SK-N-SH (cell line): ENCODE data around the gene DMAP1. TPM values are rescaled to one million over a fixed set of nuclear protein-coding genes. Genes with fewer than 3 reads are reported as not detected.

Source experiments
- CTCF ChIA-PET: fragments of 300-600, 350-600 bp; formaldehyde crosslinking; extraction: SDS; loops from one replicate; lab custom pipeline; 2021; lab: Yijun Ruan, JAX
- POLR2A ChIA-PET: fragments of 350-600 bp; sonication (Branson Sonifier 250); formaldehyde crosslinking; extraction: SDS; loops from one replicate; lab custom pipeline; 2020; ENCODE audit warnings: antibody characterized with exemption, inconsistent platforms; lab: Yijun Ruan, JAX
- DNase-seq: peaks from one replicate; pipeline ENCODE4 v3.0.0; 2012
- H2AFZ ChIP-seq: fragments of 200-600 bp; sonication (generic); 2 replicates; pipeline ENCODE4 v1.8.1; 2016; ENCODE audit warnings: antibody characterized with exemption, mild to moderate bottlenecking, low read depth
- H3F3A ChIP-seq: fragments of 200-600 bp; sonication (generic); replicated peaks from 2 replicates; pipeline ENCODE3; 2016; ENCODE audit warnings: antibody characterized with exemption, mild to moderate bottlenecking; ENCODE audit not compliant: insufficient read depth
- H3K27ac ChIP-seq, 2 experiments: fragments of 200-500 bp in 1 of 2; fragments of 200-600 bp in 1 of 2; sonication (Bioruptor generic) in 1 of 2; sonication (generic), shearing (Covaris generic) in 1 of 2; 2 replicates each; pipeline versions ENCODE4 v1.5.1 to v1.6.1; 2014 to 2016; ENCODE audit warnings: low read depth in 2 of 2, inconsistent platforms in 1 of 2, low read length in 1 of 2, mild to moderate bottlenecking in 1 of 2, mixed read lengths in 1 of 2
- H3K27me3 ChIP-seq: fragments of 200-600 bp; sonication (generic), shearing (Covaris generic); 2 replicates; pipeline ENCODE4 v1.6.1; 2016; ENCODE audit warnings: mixed run types; ENCODE audit not compliant: insufficient read depth
- H3K36me3 ChIP-seq, 2 experiments: fragments of 200-500 bp in 1 of 2; fragments of 200-600 bp in 1 of 2; sonication (Bioruptor generic) in 1 of 2; sonication (generic) in 1 of 2; replicated peaks in 1 of 2; 2 replicates each; pipeline versions ENCODE3 to v1.5.1; 2014 to 2016; ENCODE audit warnings: low read length in 1 of 2, mild to moderate bottlenecking in 1 of 2; ENCODE audit not compliant: insufficient read depth in 2 of 2, control insufficient read depth in 1 of 2
- H3K4me1 ChIP-seq, 2 experiments: fragments of 200-500 bp in 1 of 2; fragments of 200-600 bp in 1 of 2; sonication (Bioruptor generic) in 1 of 2; sonication (generic), shearing (Covaris generic) in 1 of 2; 2 replicates each; pipeline versions ENCODE4 v1.5.1 to v1.6.1; 2014 to 2016; ENCODE audit warnings: low read depth in 1 of 2, low read length in 1 of 2, mixed run types in 1 of 2; ENCODE audit not compliant: insufficient read depth in 2 of 2, control insufficient read depth in 1 of 2
- H3K4me2 ChIP-seq: fragments of 200-600 bp; sonication (generic), shearing (Covaris generic); 2 replicates; pipeline ENCODE4 v1.6.1; 2017; ENCODE audit warnings: mixed run types
- H3K4me3 ChIP-seq, 2 experiments: fragments of 200-500 bp in 1 of 2; fragments of 200-600 bp in 1 of 2; sonication (Bioruptor generic) in 1 of 2; sonication (generic), shearing (Covaris generic) in 1 of 2; 2 replicates each; pipeline versions ENCODE4 v1.5.1 to v1.8.1; 2014 to 2016; ENCODE audit warnings: low read depth in 2 of 2, inconsistent platforms in 1 of 2, low read length in 1 of 2, mild to moderate bottlenecking in 1 of 2, mixed read lengths in 1 of 2, moderate library complexity in 1 of 2
- H3K79me2 ChIP-seq: fragments of 200-600 bp; sonication (generic); 2 replicates; pipeline ENCODE4 v1.8.1; 2017; ENCODE audit warnings: mild to moderate bottlenecking; ENCODE audit not compliant: insufficient read depth
- H3K9ac ChIP-seq: fragments of 200-600 bp; sonication (generic); 2 replicates; pipeline ENCODE4 v1.6.1; 2017; ENCODE audit warnings: mixed run types
- H3K9me2 ChIP-seq: fragments of 200-600 bp; sonication (generic); 2 replicates; pipeline ENCODE4 v1.6.1; 2017; ENCODE audit warnings: mixed run types
- H3K9me3 ChIP-seq: fragments of 200-600 bp; sonication (generic); 2 replicates; pipeline ENCODE4 v1.6.1; 2017; ENCODE audit warnings: mixed run types, mild to moderate bottlenecking, moderate library complexity
- H4K20me1 ChIP-seq: fragments of 200-600 bp; sonication (generic); 2 replicates; pipeline ENCODE4 v1.6.1; 2017; ENCODE audit warnings: mild to moderate bottlenecking, mixed run types; ENCODE audit not compliant: insufficient read depth
- ELF1 ChIP-seq: IDR thresholded peaks from 2 replicates; pipeline ENCODE4 v1.4.0; 2012
- EP300 ChIP-seq, 2 experiments: IDR thresholded peaks; 2 replicates each; pipeline versions ENCODE4 v1.4.0 to v1.6.1; 2012; ENCODE audit warnings: borderline replicate concordance in 1 of 2, low read depth in 1 of 2, low read length in 1 of 2
- FOXJ3 ChIP-seq: sonication (generic); formaldehyde crosslinking; IDR thresholded peaks from 2 replicates; pipeline ENCODE4 v1.5.1; 2020; ENCODE audit warnings: mild to moderate bottlenecking, missing genetic modification reagents
- FOXM1 ChIP-seq: IDR thresholded peaks from 2 replicates; pipeline ENCODE4 v1.4.0; 2012; ENCODE audit warnings: low read depth, mild to moderate bottlenecking
- JUND ChIP-seq: IDR thresholded peaks from 2 replicates; pipeline ENCODE4 v1.4.0; 2012
- MAX ChIP-seq: IDR thresholded peaks from 2 replicates; pipeline ENCODE4 v1.4.0; 2012; ENCODE audit warnings: low read depth
- MXI1 ChIP-seq: IDR thresholded peaks from 2 replicates; pipeline ENCODE4 v1.6.1; 2012; ENCODE audit warnings: mild to moderate bottlenecking, low read depth, low read length, improper control_type of control experiment
- NFIC ChIP-seq: IDR thresholded peaks from 2 replicates; pipeline ENCODE4 v1.4.0; 2012; ENCODE audit warnings: borderline replicate concordance
- NRF1 ChIP-seq: IDR thresholded peaks from 2 replicates; pipeline ENCODE4 v1.6.1; 2012; ENCODE audit warnings: low read depth, mild to moderate bottlenecking, low read length
- POLR2AphosphoS5 ChIP-seq: IDR thresholded peaks from 2 replicates; pipeline ENCODE4 v1.6.1; 2012; ENCODE audit warnings: low read depth, low read length
- RCOR1 ChIP-seq: fragments of 150-350 bp; IDR thresholded peaks from 2 replicates; pipeline ENCODE4 v1.6.1; 2017; ENCODE audit warnings: antibody characterized with exemption, low read length
- SIN3A ChIP-seq: IDR thresholded peaks from 2 replicates; pipeline ENCODE4 v1.6.1; 2012; ENCODE audit warnings: low read depth, mild to moderate bottlenecking, low read length, moderate library complexity, borderline replicate concordance
- TAF1 ChIP-seq: IDR thresholded peaks from 2 replicates; pipeline ENCODE4 v1.6.1; 2012; ENCODE audit warnings: low read depth, mild to moderate bottlenecking, low read length, moderate library complexity, borderline replicate concordance
- TEAD4 ChIP-seq: IDR thresholded peaks from 2 replicates; pipeline ENCODE4 v1.4.0; 2012; ENCODE audit warnings: mild to moderate bottlenecking, borderline replicate concordance; ENCODE audit not compliant: insufficient read depth
- USF1 ChIP-seq: IDR thresholded peaks from 2 replicates; pipeline ENCODE4 v1.4.0; 2012; ENCODE audit warnings: low read depth, borderline replicate concordance
- YY1 ChIP-seq: IDR thresholded peaks from 2 replicates; pipeline ENCODE4 v1.4.0; 2012; ENCODE audit warnings: low read depth, mild to moderate bottlenecking
- WGBS: methylation state at CpG from one replicate; pipeline ENCODE4 v1.1.6; 2017; ENCODE audit warnings: low lambda C conversion rate; 5-methylcytosine and 5-hydroxymethylcytosine counted together
- polyA plus RNA-seq, 3 experiments: library from polyadenylated mRNA; depleted of rRNA; stranded (reverse); fragments of >200 nt; gene quantifications; 2 replicates each; pipeline ENCODE4 v1.2.3, GENCODE V29; 2012
- TF ChIP-seq, protein P1 (sequence below): fragments of 150-350 bp; IDR thresholded peaks from 2 replicates; pipeline ENCODE4 v1.6.1; 2017; ENCODE audit warnings: antibody characterized with exemption, low read length, low read depth, borderline replicate concordance
- TF ChIP-seq, protein P2 (sequence below): fragments of 200-600 bp; sonication (generic); IDR thresholded peaks from 2 replicates; pipeline ENCODE4 v1.6.1; 2017; ENCODE audit warnings: antibody characterized with exemption, mild to moderate bottlenecking, moderate library complexity

Gene DMAP1
- polyA plus RNA-seq, 1 of the 3 experiments (the other 2 are of a cell fraction) = 59.6 TPM

DNA sequence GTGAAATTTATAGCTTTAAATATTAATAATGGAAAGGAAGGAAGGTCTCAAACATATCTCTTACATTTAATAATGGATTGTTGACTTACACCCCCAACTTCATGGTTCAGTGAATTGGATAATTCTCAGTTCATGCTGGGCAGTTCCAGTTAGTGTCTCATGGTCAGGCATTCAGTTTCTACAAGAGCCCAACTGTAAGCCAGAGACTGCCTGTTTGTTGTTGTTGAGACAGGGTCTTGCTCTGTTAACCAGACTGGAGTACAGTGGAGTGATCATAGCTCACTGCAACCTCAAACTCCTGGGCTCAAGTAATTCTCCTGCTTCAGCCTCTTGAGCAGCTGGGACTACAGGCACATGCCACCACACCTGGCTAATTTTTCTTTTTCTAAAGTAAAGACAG is 5.0 kb upstream of the DMAP1 start:
- no peak for TF ChIP-seq TEAD4
- no peak for TF ChIP-seq USF1
- no peak for TF ChIP-seq MAX
- TF ChIP-seq, protein P1, sequence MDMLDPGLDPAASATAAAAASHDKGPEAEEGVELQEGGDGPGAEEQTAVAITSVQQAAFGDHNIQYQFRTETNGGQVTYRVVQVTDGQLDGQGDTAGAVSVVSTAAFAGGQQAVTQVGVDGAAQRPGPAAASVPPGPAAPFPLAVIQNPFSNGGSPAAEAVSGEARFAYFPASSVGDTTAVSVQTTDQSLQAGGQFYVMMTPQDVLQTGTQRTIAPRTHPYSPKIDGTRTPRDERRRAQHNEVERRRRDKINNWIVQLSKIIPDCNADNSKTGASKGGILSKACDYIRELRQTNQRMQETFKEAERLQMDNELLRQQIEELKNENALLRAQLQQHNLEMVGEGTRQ = no peak
- no peak for TF ChIP-seq NFIC
- TF ChIP-seq FOXM1 = no peak
- TF ChIP-seq NRF1 = no peak
- TF ChIP-seq TAF1 = no peak
- TF ChIP-seq POLR2AphosphoS5 = no peak
- TF ChIP-seq, protein P2, sequence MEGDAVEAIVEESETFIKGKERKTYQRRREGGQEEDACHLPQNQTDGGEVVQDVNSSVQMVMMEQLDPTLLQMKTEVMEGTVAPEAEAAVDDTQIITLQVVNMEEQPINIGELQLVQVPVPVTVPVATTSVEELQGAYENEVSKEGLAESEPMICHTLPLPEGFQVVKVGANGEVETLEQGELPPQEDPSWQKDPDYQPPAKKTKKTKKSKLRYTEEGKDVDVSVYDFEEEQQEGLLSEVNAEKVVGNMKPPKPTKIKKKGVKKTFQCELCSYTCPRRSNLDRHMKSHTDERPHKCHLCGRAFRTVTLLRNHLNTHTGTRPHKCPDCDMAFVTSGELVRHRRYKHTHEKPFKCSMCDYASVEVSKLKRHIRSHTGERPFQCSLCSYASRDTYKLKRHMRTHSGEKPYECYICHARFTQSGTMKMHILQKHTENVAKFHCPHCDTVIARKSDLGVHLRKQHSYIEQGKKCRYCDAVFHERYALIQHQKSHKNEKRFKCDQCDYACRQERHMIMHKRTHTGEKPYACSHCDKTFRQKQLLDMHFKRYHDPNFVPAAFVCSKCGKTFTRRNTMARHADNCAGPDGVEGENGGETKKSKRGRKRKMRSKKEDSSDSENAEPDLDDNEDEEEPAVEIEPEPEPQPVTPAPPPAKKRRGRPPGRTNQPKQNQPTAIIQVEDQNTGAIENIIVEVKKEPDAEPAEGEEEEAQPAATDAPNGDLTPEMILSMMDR = no peak
- Histone ChIP-seq H3K27me3 (no peaks in the 10 kb centered on the region), H3K79me2 (no peaks in the 10 kb centered on the region), H2AFZ (no peak overlapping the region), H3K27ac (no peak overlapping the region), H3K9me2 (no peaks in the 10 kb centered on the region), H3K9ac (no peak overlapping the region), H4K20me1 (no peaks in the 10 kb centered on the region), H3F3A (no peaks in the 10 kb centered on the region), H3K9me3 (no peaks in the 10 kb centered on the region), H3K4me3 (no peak overlapping the region), H3K36me3 (no peaks in the 10 kb centered on the region), H3K4me1 (peaks cover 0 to 8% of the 10 kb centered on the region in 2 experiments; a peak in 1 of 4 replicates), H3K4me2 (no peak overlapping the region)
- POLR2A ChIA-PET = no interaction called here
- DNase-seq = no peak
- CTCF ChIA-PET = interaction anchor here (0.9 to 1.0 kb wide), 2 partner anchors 9 to 10 kb away, joined by 3 to 4 read pairs; no protein-coding TSS in a partner anchor

DNA sequence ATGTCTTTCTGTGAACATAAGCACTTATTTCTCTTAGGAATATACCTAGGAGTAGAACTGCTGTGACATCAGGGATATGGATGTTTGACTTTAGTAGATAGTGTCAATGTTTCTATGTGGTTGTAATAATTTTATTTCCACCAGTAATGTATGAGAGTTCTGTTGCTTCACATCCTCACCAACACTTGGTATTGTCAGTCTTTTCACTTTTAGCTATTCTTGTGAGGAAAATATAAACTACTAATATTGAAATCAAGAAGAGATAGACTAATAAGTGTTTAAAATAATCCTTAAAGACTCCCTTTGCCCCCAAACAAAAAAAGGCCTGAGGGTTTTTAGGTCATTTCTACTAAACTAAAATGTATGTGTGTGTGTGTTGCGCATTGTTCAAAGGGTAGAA is 2.7 kb upstream of the DMAP1 start:
- H3K9me3 ChIP-seq = no peaks in the 10 kb centered on the region
- TF ChIP-seq YY1 (no peak), RCOR1 (no peak), TEAD4 (no peak), MAX (no peak), SIN3A (no peak), JUND (no peak), MXI1 (no peak), ELF1 (no peak), EP300 (IDR thresholded peaks at IDR 0.05; ENCODE audit: borderline replicate concordance in 1 of 2, low read depth in 1 of 2, low read length in 1 of 2) (no peak), FOXJ3 (CRISPR knock-in tag) (no peak)
- WGBS = 89% methylated on average over 1 of the region's 1 CpG
- H4K20me1 ChIP-seq = no peaks in the 10 kb centered on the region
- H3K36me3 ChIP-seq = peaks cover 5 to 8% of the 10 kb centered on the region in 2 experiments
- no peaks in the 10 kb centered on the region for H3F3A ChIP-seq
- H3K4me2 ChIP-seq = no peak overlapping the region
- no peak overlapping the region for H2AFZ ChIP-seq
- DNase-seq = no peak
- no peak overlapping the region for H3K9ac ChIP-seq
- H3K79me2 ChIP-seq = peaks cover 10% of the 10 kb centered on the region
- H3K27ac ChIP-seq = no peak overlapping the region
- peaks cover 0 to 20% of the 10 kb centered on the region in 2 experiments; a peak in 1 of 4 replicates for H3K4me1 ChIP-seq
- no peak overlapping the region for H3K4me3 ChIP-seq
- H3K27me3 ChIP-seq = no peaks in the 10 kb centered on the region
- POLR2A ChIA-PET = no interaction called here
- CTCF ChIA-PET = no interaction called here
- H3K9me2 ChIP-seq = no peaks in the 10 kb centered on the region
